Measurements from ENCODE around the gene KCND3.

The KCND3 gene

GRCh38 chr1:111989531-111990025 lies at the start of gene KCND3:
Gene KCND3 (minus strand): TSS chr1:111989668.
- no peak for DNase-seq

- DNase-seq, result no peak
Observed at GRCh38 chr1:112034277-112034676, 44.8 kb upstream of the KCND3 start.

GRCh38 chr1:112033439-112034120 lies 44.1 kb upstream of the KCND3 start:
- no peak for DNase-seq

GRCh38 chr1:112030157-112030556 lies 40.7 kb upstream of the KCND3 start:
- no peak for DNase-seq

- no peak for DNase-seq
Observed at GRCh38 chr1:112027696-112028095, 38.2 kb upstream of the KCND3 start.

GRCh38 chr1:112026501-112026900 lies 37.0 kb upstream of the KCND3 start:
- no peak for DNase-seq

- no peak for DNase-seq
Observed at GRCh38 chr1:112026016-112026415, 36.5 kb upstream of the KCND3 start.

- DNase-seq, result no peak
Observed at GRCh38 chr1:112021263-112021662, 31.8 kb upstream of the KCND3 start.

- no peak for DNase-seq
Observed at GRCh38 chr1:112017183-112017582, 27.7 kb upstream of the KCND3 start.

- peak; percentile 41 for DNase-seq
Observed at GRCh38 chr1:112012823-112013222, 23.4 kb upstream of the KCND3 start.

GRCh38 chr1:112011202-112011601 lies 21.7 kb upstream of the KCND3 start:
- peak; percentile 25 for DNase-seq

- DNase-seq, result no peak
Observed at GRCh38 chr1:112007169-112007568, 17.7 kb upstream of the KCND3 start.

GRCh38 chr1:112006416-112007025 lies 17.1 kb upstream of the KCND3 start:
- DNase-seq, result no peak

- no peak for DNase-seq
Observed at GRCh38 chr1:112004076-112004475, 14.6 kb upstream of the KCND3 start.

- no peak for DNase-seq
Observed at GRCh38 chr1:112002514-112002913, 13.0 kb upstream of the KCND3 start.

GRCh38 chr1:112001436-112001835 lies 12.0 kb upstream of the KCND3 start:
- DNase-seq, result no peak

GRCh38 chr1:112000048-112000447 lies 10.6 kb upstream of the KCND3 start:
- DNase-seq, result no peak

GRCh38 chr1:111998332-111998731 lies 8.9 kb upstream of the KCND3 start:
- no peak for DNase-seq

GRCh38 chr1:111992476-111992875 lies 3.0 kb upstream of the KCND3 start:
- no peak for DNase-seq

GRCh38 chr1:111990878-111991718 lies 1.6 kb upstream of the KCND3 start:
- DNase-seq, result no peak

- no peak for DNase-seq
Observed at GRCh38 chr1:111990026-111990877, 784 bp upstream of the KCND3 start.

GRCh38 chr1:111988743-111989453 lies 570 bp downstream of the KCND3 start:
- no peak for DNase-seq
